ENCODE data around the gene SLBP. TPM values are rescaled to one million over a fixed set of nuclear protein-coding genes. Genes with fewer than 3 reads are reported as not detected.
A peak's percentile ranks its signal among the peaks of the same experiment; 100 is the strongest.

SLBP gene
- total and polyA plus RNA-seq, 2 of the 8 experiments (the other 6 are each of a cell fraction or from before 2014, with no cell fraction given), result 44.1 to 49.0 TPM

GRCh38 chr4:1747603-1747967 lies 35.5 kb upstream of the SLBP start:
- ChIA-PET POLR2A (ENCODE audit: partially characterized antibody) (interaction anchor here (1.1 to 5.6 kb wide), 10 partner anchors 25 to 68 kb away, joined by 3 to 38 read pairs (median 4); no protein-coding TSS in a partner anchor), CTCF (ENCODE audit: partially characterized antibody) (interaction anchor here (0.5 to 52.9 kb wide), 18 partner anchors 11 to 818 kb away, joined by 3 to 2507 read pairs (median 5); partner anchors contain the start of gene FGFR3)
- no peaks in the 10 kb centered on the region for H3K79me1 ChIP-seq (ENCODE audit: low read depth, low read length)
- H4K8ac ChIP-seq (ENCODE audit: extremely low read depth, insufficient read depth, low read length), result no peak overlapping the region
- H3K23ac ChIP-seq (ENCODE audit: insufficient read length), result no peak overlapping the region
- H3K23me2 ChIP-seq (ENCODE audit: low read depth, low read length), result no peaks in the 10 kb centered on the region
- H4K91ac ChIP-seq (replicated peaks; ENCODE audit: insufficient read length, low read length), result no peak overlapping the region
- 86% methylated on average over 10 of the region's 16 CpGs; no CpG with 5 or more reads in 1 of the 2 experiments for WGBS, 2 experiments (ENCODE audit: extremely low coverage in 1 of 2, insufficient coverage in 1 of 2, insufficient read length in 1 of 2, insufficient replicate concordance in 2 of 2, low coverage in 1 of 2, low lambda C conversion rate in 2 of 2, missing lambda C conversion rate in 1 of 2)
- no peak overlapping the region for H3K56ac ChIP-seq (replicated peaks; ENCODE audit: insufficient read length, low read depth, low read length)
- H3K27ac ChIP-seq (ENCODE audit: low read depth, low read length), result no peak overlapping the region
- H3K4me2 ChIP-seq (ENCODE audit: insufficient read depth in 1 of 2, low read depth in 2 of 2, low read length in 2 of 2), result no peak overlapping the region
- H3K18ac ChIP-seq (ENCODE audit: extremely low read depth, low read length), result no peak overlapping the region; the same call in 1 of the 2 replicates
- H2AFZ ChIP-seq (ENCODE audit: low read length), result no peak overlapping the region
- DNase-seq (ENCODE audit: low read depth in 1 of 2, low spot score in 2 of 2), result no peak
- H4K5ac ChIP-seq (ENCODE audit: insufficient read length, low read depth, low read length), result no peak overlapping the region
- peak overlapping the region; percentile 46; the same call in 1 of the 2 replicates for H2BK15ac ChIP-seq (ENCODE audit: low read length)
- no peak overlapping the region for H3K4ac ChIP-seq (replicated peaks; ENCODE audit: insufficient read length, low read depth, low read length)
- peaks cover 0 to 22% (median 16%) of the 10 kb centered on the region in 4 experiments; a peak in 6 of 8 replicates for H3K36me3 ChIP-seq (ENCODE audit: control insufficient read depth in 2 of 4, insufficient read depth in 4 of 4, low read length in 3 of 4)
- H2BK120ac ChIP-seq (replicated peaks; ENCODE audit: low read depth, low read length), result no peak overlapping the region
- no peak overlapping the region for H2AK5ac ChIP-seq (ENCODE audit: low read depth, low read length)
- no peak overlapping the region for H2BK20ac ChIP-seq (ENCODE audit: low read length)
- H3K4me3 ChIP-seq (ENCODE audit: extremely low read depth in 1 of 4, insufficient read depth in 2 of 4, low read depth in 3 of 4, low read length in 4 of 4), result no peak overlapping the region
- peaks cover 0 to 13% (median 10%) of the 10 kb centered on the region in 4 experiments; a peak in 6 of 7 replicates for H3K4me1 ChIP-seq (replicated peaks in 1 of 4; ENCODE audit: control insufficient read depth in 3 of 4, insufficient read depth in 4 of 4, low read length in 3 of 4)
- H3K27me3 ChIP-seq (replicated peaks in 1 of 4; ENCODE audit: control insufficient read depth in 3 of 4, extremely low read depth in 1 of 4, insufficient read depth in 3 of 4, low read length in 3 of 4), result peaks cover 0 to 4% (median 0%) of the 10 kb centered on the region in 4 experiments; a peak in 2 of 7 replicates
- H2BK12ac ChIP-seq (ENCODE audit: low read depth, low read length), result no peak overlapping the region; the same call in 1 of the 2 replicates
- H2BK5ac ChIP-seq (ENCODE audit: low read depth, low read length), result no peak overlapping the region
- peaks cover 4 to 5% of the 10 kb centered on the region in 2 experiments for H4K20me1 ChIP-seq (replicated peaks in 1 of 2; ENCODE audit: control insufficient read depth in 1 of 2, insufficient read depth in 2 of 2, low read length in 2 of 2)
- no peak for FAIRE-seq
- H3K79me2 ChIP-seq (ENCODE audit: control insufficient read depth in 1 of 2, insufficient read depth in 2 of 2, low read length in 2 of 2), result no peaks in the 10 kb centered on the region
- H3K14ac ChIP-seq (ENCODE audit: insufficient read length), result no peak overlapping the region
- H3K9ac ChIP-seq (replicated peaks in 1 of 4; ENCODE audit: extremely low read depth in 1 of 4, low read depth in 3 of 4, low read length in 3 of 4), result no peak overlapping the region
- no peaks in the 10 kb centered on the region for H3K9me3 ChIP-seq (ENCODE audit: insufficient read depth in 2 of 2, low read depth in 1 of 2, low read length in 1 of 2)
- TF ChIP-seq E2F6 (IDR thresholded peaks at IDR 0.05) (no peak), EP300 (IDR thresholded peaks at IDR 0.05; ENCODE audit: borderline replicate concordance in 1 of 2, low read depth in 2 of 2, low read length in 2 of 2) (no peak), SUZ12 (IDR thresholded peaks at IDR 0.05; ENCODE audit: low read length) (no peak), KDM1A (IDR thresholded peaks at IDR 0.05; ENCODE audit: borderline replicate concordance, low read length) (no peak), ATF2 (IDR thresholded peaks at IDR 0.05; ENCODE audit: low read length) (no peak), BRCA1 (IDR thresholded peaks at IDR 0.05; ENCODE audit: low read depth, low read length) (no peak), CREB1 (IDR thresholded peaks at IDR 0.05) (no peak), GABPA (IDR thresholded peaks at IDR 0.05; ENCODE audit: borderline replicate concordance, insufficient read depth, low read length) (no peak), HDAC2 (IDR thresholded peaks at IDR 0.05; ENCODE audit: borderline replicate concordance in 1 of 2, low read depth in 2 of 2, low read length in 2 of 2) (no peak), CBX8 (IDR thresholded peaks at IDR 0.05; ENCODE audit: borderline replicate concordance, low read depth, low read length) (no peak)

All from H1 (cell line).